ENCODE results near the gene GPR152. TPM values are rescaled to one million over a fixed set of nuclear protein-coding genes. Genes with fewer than 3 reads are reported as not detected.
A peak's percentile ranks its signal among the peaks of the same experiment; 100 is the strongest.
"Not testable (repeated sequence)": the region's sequence is repeated elsewhere in the genome, so short reads cannot be mapped to it uniquely, and the experiment has no call there.

Gene GPR152
- total RNA-seq, 3 donors from 2014 or later, result not detected

DNA sequence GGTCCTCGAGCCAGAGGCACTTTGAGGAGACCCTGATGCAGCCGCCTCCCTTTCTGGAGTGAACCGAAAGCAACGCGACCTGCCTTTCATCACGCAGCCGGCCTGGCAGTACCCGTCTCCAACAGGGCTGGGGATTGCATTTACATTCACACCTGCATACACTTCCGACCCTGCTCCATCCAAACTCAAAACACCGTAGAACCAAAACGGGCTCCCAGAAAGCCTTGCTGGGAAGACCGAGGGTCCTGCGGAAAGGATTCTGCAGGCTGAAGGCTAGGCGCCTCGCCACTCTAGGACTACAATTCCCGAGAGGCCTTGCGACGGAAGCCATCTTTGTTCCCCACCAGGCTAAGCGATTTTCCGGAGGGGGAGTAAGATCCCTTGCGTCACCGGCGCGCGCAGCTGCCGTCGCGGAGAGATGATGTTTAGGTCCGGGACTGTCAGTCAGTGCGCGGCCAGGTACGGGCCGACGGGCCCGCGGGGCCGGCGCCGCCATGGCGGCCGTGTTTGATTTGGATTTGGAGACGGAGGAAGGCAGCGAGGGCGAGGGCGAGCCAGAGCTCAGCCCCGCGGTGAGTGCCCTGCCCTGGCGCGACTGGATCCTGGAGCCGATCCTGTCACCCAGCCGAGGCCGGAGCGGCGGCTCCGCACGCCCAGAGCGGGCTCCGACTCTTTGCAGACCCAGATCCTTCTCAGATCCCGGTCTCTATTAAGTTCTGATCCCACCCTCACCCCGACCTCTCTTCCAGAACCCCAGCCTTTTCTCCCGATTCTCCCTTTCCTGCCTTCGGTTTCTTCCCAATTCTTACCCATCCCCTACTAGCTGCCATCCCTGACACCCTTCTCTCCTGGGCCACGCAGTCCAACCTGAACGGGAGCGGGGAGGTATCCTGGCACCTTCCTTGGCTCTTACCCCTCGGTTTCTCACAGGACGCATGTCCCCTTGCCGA lies 24.2 kb downstream of the GPR152 start, which contains the start of gene RPS6KB2:
Gene RPS6KB2, plus strand, starts transcription at position 443 of the 950 bp plus-strand sequence. Its CDS starts 52 bp downstream, at position 495.
- ATAC-seq (peak; percentile 97), DNase-seq (peak; percentile 99 to 100 (median 100))
- intact Hi-C loops (cut with DNase I, micrococcal nuclease), result no loop called here
- no peaks in the 10 kb centered on the region for H3K36me3 ChIP-seq (ENCODE audit: low read depth)
- H3K9me3 ChIP-seq, result no peaks in the 10 kb centered on the region
- TF ChIP-seq, protein P1, sequence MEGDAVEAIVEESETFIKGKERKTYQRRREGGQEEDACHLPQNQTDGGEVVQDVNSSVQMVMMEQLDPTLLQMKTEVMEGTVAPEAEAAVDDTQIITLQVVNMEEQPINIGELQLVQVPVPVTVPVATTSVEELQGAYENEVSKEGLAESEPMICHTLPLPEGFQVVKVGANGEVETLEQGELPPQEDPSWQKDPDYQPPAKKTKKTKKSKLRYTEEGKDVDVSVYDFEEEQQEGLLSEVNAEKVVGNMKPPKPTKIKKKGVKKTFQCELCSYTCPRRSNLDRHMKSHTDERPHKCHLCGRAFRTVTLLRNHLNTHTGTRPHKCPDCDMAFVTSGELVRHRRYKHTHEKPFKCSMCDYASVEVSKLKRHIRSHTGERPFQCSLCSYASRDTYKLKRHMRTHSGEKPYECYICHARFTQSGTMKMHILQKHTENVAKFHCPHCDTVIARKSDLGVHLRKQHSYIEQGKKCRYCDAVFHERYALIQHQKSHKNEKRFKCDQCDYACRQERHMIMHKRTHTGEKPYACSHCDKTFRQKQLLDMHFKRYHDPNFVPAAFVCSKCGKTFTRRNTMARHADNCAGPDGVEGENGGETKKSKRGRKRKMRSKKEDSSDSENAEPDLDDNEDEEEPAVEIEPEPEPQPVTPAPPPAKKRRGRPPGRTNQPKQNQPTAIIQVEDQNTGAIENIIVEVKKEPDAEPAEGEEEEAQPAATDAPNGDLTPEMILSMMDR (IDR thresholded peaks at IDR 0.05), result no peak
- peaks cover 16% of the 10 kb centered on the region for H3K4me1 ChIP-seq (ENCODE audit: low read depth)
- H3K4me3 ChIP-seq, result peak within 1 kb of the TSS; percentile 84

DNA sequence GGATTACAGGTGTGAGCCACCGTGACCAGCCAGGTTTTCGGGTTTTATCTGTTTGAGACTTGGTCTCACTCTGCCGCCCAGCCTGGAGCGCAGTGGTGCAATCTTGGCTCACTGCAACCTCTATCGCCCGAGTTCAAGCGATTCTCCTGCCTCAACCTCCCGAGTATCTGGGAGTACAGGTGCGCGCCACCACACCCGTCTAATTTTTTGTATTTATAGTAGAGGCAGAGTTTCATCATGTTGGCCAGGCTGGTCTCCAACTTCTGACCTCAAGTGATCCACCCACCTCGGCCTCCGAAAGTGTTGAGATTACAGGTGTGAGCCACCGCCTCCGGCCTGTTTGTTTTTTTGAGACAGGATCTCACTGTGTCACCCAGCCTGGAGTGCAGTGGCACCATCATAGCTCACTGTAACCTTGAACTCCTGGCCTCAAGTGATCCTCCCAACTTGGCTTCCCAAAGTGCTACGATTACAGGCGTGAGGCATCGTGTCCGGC lies 25.1 kb downstream of the GPR152 start:
- ATAC-seq (peak; percentile 10), DNase-seq (peak in 1 of 3 donors; percentile 36)
- peaks cover 16% of the 10 kb centered on the region for H3K4me1 ChIP-seq (ENCODE audit: low read depth)
- H3K9me3 ChIP-seq; H3K36me3 ChIP-seq (ENCODE audit: low read depth); intact Hi-C loops (cut with DNase I, micrococcal nuclease); H3K4me3 ChIP-seq: not testable (repeated sequence)

DNA sequence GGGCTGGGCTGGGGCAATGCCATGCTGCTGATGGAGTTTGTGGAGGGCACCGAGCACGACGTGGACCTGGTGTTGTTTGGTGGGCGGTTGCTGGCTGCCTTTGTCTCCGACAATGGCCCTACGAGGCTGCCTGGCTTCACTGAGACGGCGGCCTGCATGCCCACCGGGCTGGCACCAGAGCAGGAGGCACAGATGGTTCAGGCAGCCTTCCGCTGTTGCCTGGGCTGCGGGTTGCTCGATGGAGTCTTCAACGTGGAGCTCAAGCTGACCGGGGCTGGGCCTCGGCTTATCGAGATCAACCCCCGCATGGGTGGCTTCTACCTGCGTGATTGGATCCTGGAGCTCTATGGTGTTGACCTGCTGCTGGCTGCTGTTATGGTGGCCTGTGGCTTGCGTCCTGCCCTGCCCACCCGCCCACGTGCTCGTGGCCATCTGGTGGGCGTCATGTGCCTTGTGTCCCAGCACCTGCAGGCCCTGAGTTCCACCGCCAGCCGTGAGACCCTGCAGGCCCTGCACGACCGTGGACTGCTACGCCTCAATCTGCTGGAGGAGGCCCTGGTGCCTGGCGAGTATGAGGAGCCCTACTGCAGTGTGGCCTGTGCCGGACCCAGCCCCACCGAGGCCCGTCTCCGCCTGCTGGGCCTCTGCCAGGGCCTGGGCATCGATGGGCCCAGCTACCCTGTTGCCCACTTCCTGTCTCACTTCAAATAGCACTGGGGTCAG lies 28.5 kb downstream of the GPR152 start:
- Histone ChIP-seq H3K36me3 (ENCODE audit: low read depth) (peaks cover 3% of the 10 kb centered on the region), H3K4me1 (ENCODE audit: low read depth) (peaks cover 21% of the 10 kb centered on the region), H3K9me3 (no peaks in the 10 kb centered on the region), H3K4me3 (no peak overlapping the region)
- DNase-seq (no peak), ATAC-seq (no peak)
- intact Hi-C loops (cut with DNase I, micrococcal nuclease), result no loop called here
- TF ChIP-seq, protein P1 (IDR thresholded peaks at IDR 0.05), result no peak

DNA sequence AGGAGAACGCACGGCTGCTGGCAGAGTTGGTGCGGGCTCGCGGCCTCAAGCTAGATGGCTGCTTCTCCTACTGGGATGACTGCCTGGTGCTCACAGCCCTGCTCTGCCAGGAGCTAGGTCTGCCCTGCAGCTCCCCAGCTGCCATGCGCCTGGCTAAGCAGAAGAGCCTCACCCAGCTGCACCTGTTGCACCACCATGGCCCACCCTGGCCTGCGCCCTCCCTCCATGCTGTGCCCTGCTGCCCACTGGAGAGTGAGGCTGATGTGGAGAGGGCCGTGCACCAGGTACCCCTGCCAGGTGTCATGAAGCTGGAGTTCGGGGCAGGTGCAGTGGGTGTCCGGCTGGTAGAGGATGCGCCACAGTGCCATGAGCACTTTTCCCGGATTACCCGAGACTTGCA lies 29.1 kb downstream of the GPR152 start:
- no peak for ATAC-seq
- intact Hi-C loops (cut with DNase I, micrococcal nuclease), result no loop called here
- Histone ChIP-seq H3K4me1 (ENCODE audit: low read depth) (peaks cover 18% of the 10 kb centered on the region), H3K36me3 (ENCODE audit: low read depth) (peaks cover 3% of the 10 kb centered on the region), H3K9me3 (no peaks in the 10 kb centered on the region), H3K4me3 (no peak overlapping the region)
- TF ChIP-seq, protein P1 (IDR thresholded peaks at IDR 0.05), result no peak
- DNase-seq, result no peak

DNA sequence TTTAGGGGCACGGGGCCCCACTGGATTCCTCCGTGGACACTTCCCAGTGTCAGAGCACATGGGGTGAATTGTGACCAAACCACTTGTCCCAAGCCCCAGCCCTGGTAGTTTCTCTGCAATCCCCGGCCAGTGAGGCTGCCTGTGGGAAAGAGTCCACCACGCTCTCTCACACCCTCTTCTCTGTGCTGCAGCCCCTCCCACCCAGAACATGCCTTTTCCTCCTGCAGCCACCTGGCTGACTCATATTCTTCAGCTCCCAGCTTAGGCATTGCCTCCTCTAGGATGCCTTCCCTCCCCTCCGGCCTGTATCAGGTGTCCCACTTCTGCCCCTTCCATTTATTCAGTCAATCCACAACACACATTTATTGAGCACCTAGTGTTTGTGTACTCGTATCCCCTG lies 29.6 kb downstream of the GPR152 start:
- H3K9me3 ChIP-seq, result no peaks in the 10 kb centered on the region

More for the DNA sequence above, 29.6 kb downstream of the GPR152 start:
- H3K36me3 ChIP-seq (ENCODE audit: low read depth), result peaks cover 3% of the 10 kb centered on the region
- TF ChIP-seq, protein P1 (IDR thresholded peaks at IDR 0.05), result no peak
- peaks cover 18% of the 10 kb centered on the region for H3K4me1 ChIP-seq (ENCODE audit: low read depth)
- intact Hi-C loops (cut with DNase I, micrococcal nuclease), result no loop called here
- H3K4me3 ChIP-seq, result no peak overlapping the region
- no peak for ATAC-seq
- DNase-seq, result no peak
